ENCODE measurements around the gene CCDC185. TPM values are rescaled to one million over a fixed set of nuclear protein-coding genes. Genes with fewer than 3 reads are reported as not detected.

Gene CCDC185
- total and polyA plus RNA-seq, 2 experiments from 2014 or later = not detected

GRCh38 chr1:223429821-223430220 is 36.6 kb downstream of the CCDC185 start:
- H3K4me2 ChIP-seq (ENCODE audit: unreplicated experiment) = peak overlapping the region; percentile 46
- peak overlapping the region; percentile 83 for H3K27ac ChIP-seq
- no peak overlapping the region for H2AFZ ChIP-seq
- in situ Hi-C loops (cut with MboI) = no loop called here
- H3K27me3 ChIP-seq (replicated peaks; ENCODE audit: insufficient read depth) = no peaks in the 10 kb centered on the region
- DNase-seq = peak; percentile 66
- no peaks in the 10 kb centered on the region for H3K79me2 ChIP-seq (ENCODE audit: insufficient read depth)
- peak overlapping the region; percentile 48; the same call in 1 of the 2 replicates for H3K9ac ChIP-seq
- TF ChIP-seq EZH2phosphoT487 (IDR thresholded peaks at IDR 0.05; ENCODE audit: insufficient read depth, low read depth) (no peak), EZH2 (IDR thresholded peaks at IDR 0.05; ENCODE audit: insufficient read depth, poor library complexity, severe bottlenecking) (no peak)
- H3K36me3 ChIP-seq (ENCODE audit: low read depth) = no peaks in the 10 kb centered on the region
- H3K4me1 ChIP-seq (ENCODE audit: insufficient read depth) = peaks cover 25% of the 10 kb centered on the region
- H3K4me3 ChIP-seq = no peak overlapping the region
- no peaks in the 10 kb centered on the region for H4K20me1 ChIP-seq (ENCODE audit: insufficient read depth)
- no peaks in the 10 kb centered on the region for H3K9me2 ChIP-seq (ENCODE audit: insufficient read depth)
- H3K9me3 ChIP-seq (ENCODE audit: low read depth) = no peaks in the 10 kb centered on the region
- H3F3A ChIP-seq (ENCODE audit: insufficient read depth) = peaks cover 28% of the 10 kb centered on the region
- 0 to 3% methylated on average over 1 of the region's 1 CpG for WGBS, 2 experiments (ENCODE audit: low coverage in 1 of 2, low lambda C conversion rate in 2 of 2, missing lambda C conversion rate in 2 of 2)

GRCh38 chr1:223430236-223430635 is 37.0 kb downstream of the CCDC185 start:
- Histone ChIP-seq H4K20me1 (ENCODE audit: insufficient read depth) (no peaks in the 10 kb centered on the region), H3K4me3 (no peak overlapping the region), H3K4me1 (ENCODE audit: insufficient read depth) (peaks cover 21% of the 10 kb centered on the region), H3K79me2 (ENCODE audit: insufficient read depth) (no peaks in the 10 kb centered on the region), H3K36me3 (ENCODE audit: low read depth) (no peaks in the 10 kb centered on the region), H3K9ac (no peak overlapping the region; the same call in 1 of the 2 replicates), H3K27ac (peak overlapping the region; percentile 83; the same call in 1 of the 2 replicates), H3K9me2 (ENCODE audit: insufficient read depth) (no peaks in the 10 kb centered on the region), H2AFZ (no peak overlapping the region), H3F3A (ENCODE audit: insufficient read depth) (peaks cover 24% of the 10 kb centered on the region), H3K4me2 (ENCODE audit: unreplicated experiment) (peak overlapping the region; percentile 46), H3K27me3 (replicated peaks; ENCODE audit: insufficient read depth) (no peaks in the 10 kb centered on the region), H3K9me3 (ENCODE audit: low read depth) (no peaks in the 10 kb centered on the region)
- 20 to 28% methylated on average over 1 of the region's 1 CpG for WGBS, 2 experiments (ENCODE audit: low coverage in 1 of 2, low lambda C conversion rate in 2 of 2, missing lambda C conversion rate in 2 of 2)
- peak; percentile 18 for DNase-seq
- in situ Hi-C loops (cut with MboI) = no loop called here
- TF ChIP-seq EZH2 (IDR thresholded peaks at IDR 0.05; ENCODE audit: insufficient read depth, poor library complexity, severe bottlenecking) = no peak
- no peak for TF ChIP-seq EZH2phosphoT487 (IDR thresholded peaks at IDR 0.05; ENCODE audit: insufficient read depth, low read depth)

GRCh38 chr1:223437151-223437550 is 43.9 kb downstream of the CCDC185 start:
- H3K4me3 ChIP-seq = no peak overlapping the region
- no peak for DNase-seq
- TF ChIP-seq EZH2 (IDR thresholded peaks at IDR 0.05; ENCODE audit: insufficient read depth, poor library complexity, severe bottlenecking) = no peak
- no peak for TF ChIP-seq EZH2phosphoT487 (IDR thresholded peaks at IDR 0.05; ENCODE audit: insufficient read depth, low read depth)
- H2AFZ ChIP-seq = no peak overlapping the region
- H3K9me3 ChIP-seq (ENCODE audit: low read depth) = no peaks in the 10 kb centered on the region
- in situ Hi-C loops (cut with MboI) = no loop called here
- H3F3A ChIP-seq (ENCODE audit: insufficient read depth) = no peaks in the 10 kb centered on the region
- no peaks in the 10 kb centered on the region for H3K9me2 ChIP-seq (ENCODE audit: insufficient read depth)
- no peak overlapping the region for H3K9ac ChIP-seq
- no peaks in the 10 kb centered on the region for H4K20me1 ChIP-seq (ENCODE audit: insufficient read depth)
- H3K79me2 ChIP-seq (ENCODE audit: insufficient read depth) = no peaks in the 10 kb centered on the region
- no peak overlapping the region for H3K27ac ChIP-seq
- H3K4me2 ChIP-seq (ENCODE audit: unreplicated experiment) = no peak overlapping the region
- WGBS, 2 experiments (ENCODE audit: low coverage in 1 of 2, low lambda C conversion rate in 2 of 2, missing lambda C conversion rate in 2 of 2) = 47 to 54% methylated on average over 3 of the region's 3 CpGs
- no peaks in the 10 kb centered on the region for H3K36me3 ChIP-seq (ENCODE audit: low read depth)
- no peaks in the 10 kb centered on the region for H3K4me1 ChIP-seq (ENCODE audit: insufficient read depth)
- H3K27me3 ChIP-seq (replicated peaks; ENCODE audit: insufficient read depth) = peaks cover 9% of the 10 kb centered on the region

- Histone ChIP-seq H3K27ac (no peak overlapping the region), H3K27me3 (replicated peaks; ENCODE audit: insufficient read depth) (peaks cover 9% of the 10 kb centered on the region), H3K9me3 (ENCODE audit: low read depth) (no peaks in the 10 kb centered on the region), H3F3A (ENCODE audit: insufficient read depth) (no peaks in the 10 kb centered on the region), H2AFZ (no peak overlapping the region), H3K4me1 (ENCODE audit: insufficient read depth) (no peaks in the 10 kb centered on the region), H3K4me3 (no peak overlapping the region), H3K79me2 (ENCODE audit: insufficient read depth) (no peaks in the 10 kb centered on the region), H3K36me3 (ENCODE audit: low read depth) (no peaks in the 10 kb centered on the region), H3K4me2 (ENCODE audit: unreplicated experiment) (no peak overlapping the region), H4K20me1 (ENCODE audit: insufficient read depth) (no peaks in the 10 kb centered on the region), H3K9ac (no peak overlapping the region), H3K9me2 (ENCODE audit: insufficient read depth) (no peaks in the 10 kb centered on the region)
- DNase-seq = no peak
- TF ChIP-seq EZH2 (IDR thresholded peaks at IDR 0.05; ENCODE audit: insufficient read depth, poor library complexity, severe bottlenecking) (no peak), EZH2phosphoT487 (IDR thresholded peaks at IDR 0.05; ENCODE audit: insufficient read depth, low read depth) (no peak)
- in situ Hi-C loops (cut with MboI) = no loop called here
- 79 to 87% methylated on average over 1 of the region's 1 CpG for WGBS, 2 experiments (ENCODE audit: low coverage in 1 of 2, low lambda C conversion rate in 2 of 2, missing lambda C conversion rate in 2 of 2)
Measured at GRCh38 chr1:223443397-223443796, 50.2 kb downstream of the CCDC185 start.

GRCh38 chr1:223444411-223444810 is 51.2 kb downstream of the CCDC185 start:
- WGBS, 2 experiments (ENCODE audit: low coverage in 1 of 2, low lambda C conversion rate in 2 of 2, missing lambda C conversion rate in 2 of 2) = 71 to 82% methylated on average over 7 of the region's 7 CpGs
- Histone ChIP-seq H4K20me1 (ENCODE audit: insufficient read depth) (no peaks in the 10 kb centered on the region), H3K27ac (no peak overlapping the region), H3F3A (ENCODE audit: insufficient read depth) (no peaks in the 10 kb centered on the region), H3K9ac (no peak overlapping the region), H3K9me2 (ENCODE audit: insufficient read depth) (no peaks in the 10 kb centered on the region), H3K79me2 (ENCODE audit: insufficient read depth) (no peaks in the 10 kb centered on the region), H3K4me1 (ENCODE audit: insufficient read depth) (no peaks in the 10 kb centered on the region), H3K27me3 (replicated peaks; ENCODE audit: insufficient read depth) (peaks cover 6% of the 10 kb centered on the region), H3K36me3 (ENCODE audit: low read depth) (no peaks in the 10 kb centered on the region), H3K4me2 (ENCODE audit: unreplicated experiment) (no peak overlapping the region), H2AFZ (no peak overlapping the region), H3K9me3 (ENCODE audit: low read depth) (no peaks in the 10 kb centered on the region), H3K4me3 (no peak overlapping the region)
- no peak for DNase-seq
- TF ChIP-seq EZH2phosphoT487 (IDR thresholded peaks at IDR 0.05; ENCODE audit: insufficient read depth, low read depth) (no peak), EZH2 (IDR thresholded peaks at IDR 0.05; ENCODE audit: insufficient read depth, poor library complexity, severe bottlenecking) (no peak)
- in situ Hi-C loops (cut with MboI) = no loop called here

Small RNAs within 50 kb of the gene (small RNA-seq; reads per million reads assigned to genes)
- gene RNU4-57P (ENCODE audit: low read depth, low replicate concordance) = not detected

Other genes with a start within 250 kb of the CCDC185 start
- 2.0 and 3.9 TPM in 2 replicates for gene SUSD4, start 29.2 kb upstream of the CCDC185 start, total RNA-seq (2014; rRNA removed; shearing (Covaris generic))
- 0.49 and 1.1 TPM in 2 replicates for gene SUSD4, start 29.2 kb upstream of the CCDC185 start, polyA plus RNA-seq (2016; fragmentation: Nextera tagmentation; extraction: Ambion mirVana)